Adrenal gland (tissue), 5 donors: ENCODE results near the gene OARD1.

Experiments
- POLR2A ChIP-seq, 2 donors: fragments of 450-650 bp; IDR thresholded peaks; one replicate each; pipeline ENCODE4 v1.6.1; 2017; ENCODE audit warnings: antibody characterized with exemption in 2 of 2, mild to moderate bottlenecking in 2 of 2, moderate library complexity in 1 of 2
- TF ChIP-seq, protein P1 (sequence below), 6 experiments: fragments of 450-650 bp in 4 of 6; fragments of 200-600 bp in 2 of 6; sonication (generic) in 1 of 6; IDR thresholded peaks; 1 replicate in 5 of 6; 2 replicates in 1 of 6; pipeline versions ENCODE4 v1.5.1 to v1.8.0; 2016 to 2021; ENCODE audit warnings: antibody characterized with exemption in 6 of 6, mild to moderate bottlenecking in 2 of 6, moderate library complexity in 1 of 6
- donor health status: DM: no; HTN: no; CAD: no.

DNA sequence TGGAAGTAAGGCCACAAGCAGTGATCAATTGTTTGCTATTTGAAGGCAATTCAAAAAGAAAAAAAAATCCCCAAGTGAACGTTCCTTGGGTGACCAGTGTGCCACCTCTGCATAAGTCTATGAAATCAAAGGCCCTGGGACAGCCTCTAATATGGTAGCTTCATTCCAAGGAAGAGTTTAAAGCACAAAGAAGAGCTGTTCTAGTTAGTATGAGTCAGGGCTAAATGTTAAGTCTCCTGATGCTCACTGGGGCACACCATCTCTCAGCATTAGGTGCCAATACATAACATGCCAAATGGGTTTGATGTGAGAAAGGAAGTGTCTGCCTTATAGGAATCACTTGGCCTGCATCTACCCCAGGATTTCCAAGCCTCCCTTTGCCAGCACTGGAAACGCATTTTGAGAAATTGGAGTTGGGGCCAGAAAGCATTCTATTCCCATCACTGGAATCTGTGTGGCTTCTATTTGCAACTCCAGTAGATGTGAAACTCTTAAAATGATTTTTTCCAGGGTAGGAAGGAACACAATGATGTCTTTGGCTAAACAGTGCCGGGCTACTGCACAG is 46.1 kb downstream of the OARD1 start:
- TF ChIP-seq, protein P1, sequence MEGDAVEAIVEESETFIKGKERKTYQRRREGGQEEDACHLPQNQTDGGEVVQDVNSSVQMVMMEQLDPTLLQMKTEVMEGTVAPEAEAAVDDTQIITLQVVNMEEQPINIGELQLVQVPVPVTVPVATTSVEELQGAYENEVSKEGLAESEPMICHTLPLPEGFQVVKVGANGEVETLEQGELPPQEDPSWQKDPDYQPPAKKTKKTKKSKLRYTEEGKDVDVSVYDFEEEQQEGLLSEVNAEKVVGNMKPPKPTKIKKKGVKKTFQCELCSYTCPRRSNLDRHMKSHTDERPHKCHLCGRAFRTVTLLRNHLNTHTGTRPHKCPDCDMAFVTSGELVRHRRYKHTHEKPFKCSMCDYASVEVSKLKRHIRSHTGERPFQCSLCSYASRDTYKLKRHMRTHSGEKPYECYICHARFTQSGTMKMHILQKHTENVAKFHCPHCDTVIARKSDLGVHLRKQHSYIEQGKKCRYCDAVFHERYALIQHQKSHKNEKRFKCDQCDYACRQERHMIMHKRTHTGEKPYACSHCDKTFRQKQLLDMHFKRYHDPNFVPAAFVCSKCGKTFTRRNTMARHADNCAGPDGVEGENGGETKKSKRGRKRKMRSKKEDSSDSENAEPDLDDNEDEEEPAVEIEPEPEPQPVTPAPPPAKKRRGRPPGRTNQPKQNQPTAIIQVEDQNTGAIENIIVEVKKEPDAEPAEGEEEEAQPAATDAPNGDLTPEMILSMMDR (IDR thresholded peaks at IDR 0.05): no peak
- no peak for TF ChIP-seq POLR2A (IDR thresholded peaks at IDR 0.05)
